Measurements from ENCODE around the gene TM7SF2.

- no peak for TF ChIP-seq CTCF (conservative IDR thresholded peaks at IDR 0.05; ENCODE audit: low read length)
- no peak for TF ChIP-seq EZH2phosphoT487 (IDR thresholded peaks at IDR 0.05; ENCODE audit: borderline replicate concordance)
Observed at GRCh38 chr11:65152122-65152521, 40.5 kb downstream of the TM7SF2 start.
